ENCODE measurements around the gene GPR78.

Gene GPR78

DNA sequence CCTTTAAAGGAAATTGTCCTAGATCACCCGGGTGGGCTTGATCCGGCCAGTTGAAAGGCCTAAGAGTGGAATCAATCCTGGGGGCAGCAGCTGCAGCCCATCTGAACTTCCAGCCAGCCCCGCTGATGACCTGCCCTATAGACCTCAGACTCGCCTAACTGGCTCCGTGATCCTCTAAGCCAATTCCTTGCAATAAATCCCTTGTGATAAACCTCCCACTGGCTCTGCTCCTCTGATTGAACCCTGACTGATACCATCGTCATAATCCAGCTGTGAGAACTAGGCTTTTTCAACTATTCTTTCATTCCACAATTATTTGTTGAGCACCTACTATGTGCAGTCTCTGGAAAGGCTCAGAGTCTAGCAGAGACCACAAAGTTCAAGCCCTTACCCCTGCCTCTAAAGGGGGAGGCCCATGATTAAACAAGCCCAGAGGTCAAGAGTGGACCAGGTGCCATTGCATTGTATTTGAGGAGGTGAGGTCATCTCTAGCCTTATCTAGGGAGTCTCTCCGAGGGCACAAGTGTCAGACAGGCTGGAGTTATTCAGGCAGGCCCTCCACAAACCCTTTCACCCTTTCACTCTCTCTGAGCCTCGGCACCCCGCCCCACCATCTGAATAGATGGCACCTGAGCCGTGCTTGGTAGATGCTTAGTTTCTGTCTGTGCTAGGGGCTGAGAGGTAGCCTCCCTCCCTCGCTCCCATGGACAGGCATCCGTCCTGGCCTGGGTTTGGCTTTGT, 20.5 kb upstream of the GPR78 start:
- TF ChIP-seq, protein P1, sequence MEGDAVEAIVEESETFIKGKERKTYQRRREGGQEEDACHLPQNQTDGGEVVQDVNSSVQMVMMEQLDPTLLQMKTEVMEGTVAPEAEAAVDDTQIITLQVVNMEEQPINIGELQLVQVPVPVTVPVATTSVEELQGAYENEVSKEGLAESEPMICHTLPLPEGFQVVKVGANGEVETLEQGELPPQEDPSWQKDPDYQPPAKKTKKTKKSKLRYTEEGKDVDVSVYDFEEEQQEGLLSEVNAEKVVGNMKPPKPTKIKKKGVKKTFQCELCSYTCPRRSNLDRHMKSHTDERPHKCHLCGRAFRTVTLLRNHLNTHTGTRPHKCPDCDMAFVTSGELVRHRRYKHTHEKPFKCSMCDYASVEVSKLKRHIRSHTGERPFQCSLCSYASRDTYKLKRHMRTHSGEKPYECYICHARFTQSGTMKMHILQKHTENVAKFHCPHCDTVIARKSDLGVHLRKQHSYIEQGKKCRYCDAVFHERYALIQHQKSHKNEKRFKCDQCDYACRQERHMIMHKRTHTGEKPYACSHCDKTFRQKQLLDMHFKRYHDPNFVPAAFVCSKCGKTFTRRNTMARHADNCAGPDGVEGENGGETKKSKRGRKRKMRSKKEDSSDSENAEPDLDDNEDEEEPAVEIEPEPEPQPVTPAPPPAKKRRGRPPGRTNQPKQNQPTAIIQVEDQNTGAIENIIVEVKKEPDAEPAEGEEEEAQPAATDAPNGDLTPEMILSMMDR (IDR thresholded peaks at IDR 0.05), result no peak

DNA sequence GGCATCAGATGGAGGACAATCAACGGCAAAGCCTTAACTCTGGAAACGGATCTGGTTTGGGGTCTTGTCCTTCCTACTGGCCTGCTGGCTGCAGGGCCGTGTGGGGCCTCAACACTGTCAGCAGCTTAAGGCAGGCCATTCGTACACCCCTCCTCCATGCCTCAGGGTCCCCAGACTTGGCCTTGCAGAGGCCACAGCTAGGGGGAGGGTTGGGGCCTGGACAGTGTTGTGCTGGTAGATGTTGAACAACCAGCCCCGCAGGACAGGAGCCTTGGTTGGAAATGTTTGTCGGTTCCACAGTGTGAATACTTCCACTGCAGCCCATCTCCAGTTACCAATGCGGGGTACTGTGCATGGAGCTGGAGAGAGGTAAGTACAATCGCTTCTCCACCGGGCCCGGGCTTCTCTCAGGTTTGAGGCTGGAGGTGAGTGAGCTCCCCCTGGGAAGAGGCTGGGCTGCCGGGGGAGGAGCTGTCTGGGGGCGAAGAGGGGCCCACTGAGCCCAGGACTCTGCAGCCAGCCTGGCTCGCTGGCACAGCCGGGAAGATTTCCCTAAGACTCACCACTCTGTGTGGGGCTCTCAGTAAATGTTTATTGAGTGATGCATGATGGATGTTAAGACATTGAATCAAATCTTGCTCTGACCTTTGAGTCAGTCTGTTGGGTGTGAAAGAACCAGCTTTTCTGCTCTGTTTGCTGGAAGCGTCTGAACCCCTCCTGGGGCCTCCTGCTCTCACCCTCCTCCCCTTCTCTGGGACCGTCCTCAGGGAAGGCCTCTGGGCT, 19.7 kb upstream of the GPR78 start:
- peak in 1 of 2 donors; percentile 51 for DNase-seq
- intact Hi-C loops (cut with DNase I; ENCODE audit: low total_unique reads), result loop anchor here (5.0 kb wide), 1 partner anchor 1127 kb away; no protein-coding TSS in a partner anchor
- Histone ChIP-seq H3K36me3 (no peaks in the 10 kb centered on the region), H3K4me3 (no peak overlapping the region), H3K27me3 (peaks cover 0 to 13% of the 10 kb centered on the region in 2 donors), H3K27ac (no peak overlapping the region), H3K9me3 (no peaks in the 10 kb centered on the region), H3K4me1 (no peaks in the 10 kb centered on the region)
- TF ChIP-seq, protein P1 (IDR thresholded peaks at IDR 0.05), result no peak

More for the DNA sequence above, 20.5 kb upstream of the GPR78 start:
- intact Hi-C loops (cut with DNase I; ENCODE audit: low total_unique reads), result loop anchor here (5.0 kb wide), 1 partner anchor 1128 kb away; no protein-coding TSS in a partner anchor
- Histone ChIP-seq H3K9me3 (no peaks in the 10 kb centered on the region), H3K27ac (no peak overlapping the region), H3K4me3 (no peak overlapping the region), H3K27me3 (peaks cover 0 to 13% of the 10 kb centered on the region in 2 donors), H3K36me3 (no peaks in the 10 kb centered on the region), H3K4me1 (no peaks in the 10 kb centered on the region)
- no peak for DNase-seq

DNA sequence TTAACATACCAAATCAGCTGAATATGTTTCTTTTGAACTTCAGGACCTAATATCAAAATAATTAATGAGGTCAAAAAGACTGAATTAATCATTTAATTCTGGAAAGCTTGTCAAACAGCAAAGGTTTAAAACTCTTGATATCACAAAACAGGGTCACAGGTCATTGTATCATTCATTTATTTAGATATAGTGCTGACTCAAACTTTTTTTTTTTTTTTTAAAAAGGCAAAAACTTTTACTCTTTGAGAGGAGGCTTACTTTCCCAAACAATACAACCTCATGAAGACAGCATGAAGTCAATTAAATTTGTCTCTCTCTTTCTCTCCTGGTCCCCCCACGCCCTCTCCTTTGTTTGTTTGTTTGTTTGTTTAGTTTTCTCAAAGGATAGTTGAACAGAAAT, 15.6 kb upstream of the GPR78 start:
- no peak overlapping the region for H3K4me3 ChIP-seq
- H3K27ac ChIP-seq, result no peak overlapping the region
- intact Hi-C loops (cut with DNase I; ENCODE audit: low total_unique reads), result loop anchor here (5.0 kb wide), 1 partner anchor 1123 kb away; no protein-coding TSS in a partner anchor
- no peaks in the 10 kb centered on the region for H3K9me3 ChIP-seq
- TF ChIP-seq, protein P1 (IDR thresholded peaks at IDR 0.05), result no peak
- peaks cover 0 to 8% of the 10 kb centered on the region in 2 donors for H3K27me3 ChIP-seq
- no peaks in the 10 kb centered on the region for H3K4me1 ChIP-seq
- no peak for DNase-seq
- H3K36me3 ChIP-seq, result no peaks in the 10 kb centered on the region

DNA sequence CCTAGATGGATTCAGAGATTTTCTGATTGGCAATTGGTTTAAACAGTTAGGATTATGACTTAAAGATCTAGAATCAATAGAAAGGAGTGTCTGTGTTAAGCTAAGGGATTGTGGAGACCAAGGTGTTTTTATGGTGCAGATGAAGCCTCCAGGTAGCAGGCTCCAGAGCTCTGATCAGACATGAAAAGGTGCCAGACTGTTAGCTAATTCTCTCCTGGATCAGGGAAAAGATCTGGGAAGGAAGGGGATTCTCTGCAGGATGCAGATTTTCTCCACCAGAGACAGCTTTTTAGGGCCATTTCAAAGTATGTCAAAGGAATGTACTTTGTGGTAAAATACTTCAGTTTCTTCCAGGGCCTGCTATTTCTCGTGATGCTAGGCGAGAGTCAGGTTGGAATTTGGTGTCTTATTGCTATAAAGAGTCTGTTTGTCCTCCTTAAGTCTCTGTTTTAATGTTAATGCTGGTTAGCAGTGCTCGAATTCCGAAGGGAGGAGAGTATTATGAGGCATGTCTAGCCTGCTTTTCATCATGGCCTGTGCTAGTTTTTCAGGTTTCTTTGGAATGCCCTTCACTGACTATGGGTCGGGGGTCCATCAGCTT, 12.0 kb upstream of the GPR78 start:
- Histone ChIP-seq H3K9me3 (no peaks in the 10 kb centered on the region), H3K36me3 (no peaks in the 10 kb centered on the region), H3K27me3 (no peaks in the 10 kb centered on the region), H3K27ac (no peak overlapping the region), H3K4me3 (no peak overlapping the region), H3K4me1 (no peaks in the 10 kb centered on the region)
- intact Hi-C loops (cut with DNase I; ENCODE audit: low total_unique reads), result no loop called here
- no peak for DNase-seq
- TF ChIP-seq, protein P1 (IDR thresholded peaks at IDR 0.05), result no peak

DNA sequence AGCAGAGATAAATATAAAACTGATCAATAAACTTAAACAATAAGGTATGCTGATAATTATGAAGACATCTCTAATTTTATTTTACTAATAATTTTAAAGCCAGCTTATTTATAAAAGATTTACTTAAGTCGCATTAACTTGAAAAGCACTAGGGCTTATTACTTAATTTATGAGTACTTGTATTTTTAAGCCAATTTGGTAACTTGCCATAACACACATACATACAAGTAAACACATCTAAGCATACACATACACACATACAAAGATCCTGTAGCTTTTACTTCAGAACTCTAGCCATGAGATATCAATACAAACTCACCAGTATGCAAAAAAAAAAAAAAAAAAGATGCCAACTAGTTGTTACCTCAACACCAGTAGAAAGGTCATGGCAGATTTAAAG, 10.0 kb upstream of the GPR78 start:
- H3K36me3 ChIP-seq, result no peaks in the 10 kb centered on the region
- TF ChIP-seq, protein P1 (IDR thresholded peaks at IDR 0.05), result no peak
- H3K4me3 ChIP-seq, result no peak overlapping the region
- peaks cover 0 to under 1% of the 10 kb centered on the region in 2 donors for H3K27me3 ChIP-seq
- no peak for DNase-seq
- H3K27ac ChIP-seq, result no peak overlapping the region
- H3K9me3 ChIP-seq, result no peaks in the 10 kb centered on the region
- intact Hi-C loops (cut with DNase I; ENCODE audit: low total_unique reads), result no loop called here
- no peaks in the 10 kb centered on the region for H3K4me1 ChIP-seq
